Caco-2 (cell line): ENCODE results near the gene COA8. TPM values are rescaled to one million over a fixed set of nuclear protein-coding genes. Genes with fewer than 3 reads are reported as not detected.
"Not testable (repeated sequence)": the region's sequence is repeated elsewhere in the genome, so short reads cannot be mapped to it uniquely, and the experiment has no call there.

Source experiments
- BruUV-seq: library from RNA; stranded (reverse); fragments of 400-500 nt; replicated peaks from 2 replicates; lab custom pipeline; 2021; lab: Mats Ljungman, UMichigan
- CTCF ChIA-PET: fragments of 300-600 bp; sonication (Branson Sonifier 250); formaldehyde crosslinking; loops from one replicate; lab custom pipeline; 2022; ENCODE audit warnings: antibody characterized with exemption; lab: Charles Lee
- POLR2A ChIA-PET: fragments of 300-600 bp; sonication (Branson Sonifier 250); formaldehyde crosslinking; loops from one replicate; lab custom pipeline; 2022; ENCODE audit warnings: antibody characterized with exemption; lab: Charles Lee
- DNase-seq, 2 experiments: peaks; one replicate each; pipeline versions ENCODE4 v3.0.0 to v3.0.0-alpha.2; 2020 to 2022
- H3K27me3 ChIP-seq: replicated peaks from 2 replicates; pipeline ENCODE4 v1.6.0; 2011; ENCODE audit warnings: low read length; ENCODE audit not compliant: control insufficient read depth, insufficient read depth
- H3K36me3 ChIP-seq: 2 replicates; pipeline ENCODE4 v1.5.1; 2011; ENCODE audit warnings: low read length; ENCODE audit not compliant: control insufficient read depth, insufficient read depth
- H3K4me1 ChIP-seq: fragments of 250-450 bp; sonication (Bioruptor Pico); 2 replicates; pipeline ENCODE4 v1.5.1; 2020; ENCODE audit warnings: mild to moderate bottlenecking
- H3K4me3 ChIP-seq: 2 replicates; pipeline ENCODE4 v1.5.1; 2011; ENCODE audit warnings: low read depth, mild to moderate bottlenecking, control low read depth, low read length
- H3K9me3 ChIP-seq: fragments of 250-450 bp; sonication (Bioruptor Pico); 2 replicates; pipeline ENCODE4 v1.5.1; 2020; ENCODE audit warnings: mild to moderate bottlenecking, moderate library complexity
- H3K27ac Mint-ChIP-seq: one replicate; pipeline ENCODE4 v1.8.0; 2022; ENCODE audit warnings: mixed read lengths; ENCODE audit not compliant: unreplicated experiment
- H3K27me3 Mint-ChIP-seq: one replicate; pipeline ENCODE4 v1.8.0; 2022; ENCODE audit warnings: mixed read lengths; ENCODE audit not compliant: insufficient read depth, unreplicated experiment
- H3K36me3 Mint-ChIP-seq: one replicate; pipeline ENCODE4 v1.8.0; 2022; ENCODE audit warnings: mild to moderate bottlenecking, mixed read lengths; ENCODE audit not compliant: insufficient read depth, unreplicated experiment
- H3K4me1 Mint-ChIP-seq: one replicate; pipeline ENCODE4 v1.8.0; 2022; ENCODE audit warnings: low read depth, mixed read lengths; ENCODE audit not compliant: unreplicated experiment
- H3K4me3 Mint-ChIP-seq: one replicate; pipeline ENCODE4 v1.8.0; 2022; ENCODE audit warnings: mild to moderate bottlenecking, moderate library complexity, mixed read lengths; ENCODE audit not compliant: unreplicated experiment
- H3K9me3 Mint-ChIP-seq: one replicate; pipeline ENCODE4 v1.8.0; 2022; ENCODE audit warnings: mixed read lengths; ENCODE audit not compliant: unreplicated experiment
- CTCF ChIP-seq, 2 experiments: fragments of 200-600 bp in 1 of 2; IDR thresholded peaks; 1 replicate in 1 of 2; 2 replicates in 1 of 2; pipeline versions ENCODE4 v1.5.1 to v1.8.0; 2011 to 2022; ENCODE audit warnings: antibody characterized with exemption in 1 of 2, control low read depth in 1 of 2, inconsistent platforms in 1 of 2, low read depth in 1 of 2, low read length in 1 of 2, mild to moderate bottlenecking in 1 of 2, moderate library complexity in 1 of 2; ENCODE audit not compliant: insufficient read depth in 1 of 2, severe bottlenecking in 1 of 2, unreplicated experiment in 1 of 2
- intact Hi-C: fragments of 100-400 bp; cut with micrococcal nuclease; formaldehyde crosslinking; loops from one replicate; pipeline ENCODE4 v1.10.0; 2022; ENCODE audit not compliant: unreplicated experiment
- total RNA-seq: library from RNA; stranded (reverse); gene quantifications from 2 replicates; pipeline ENCODE4 v1.2.3, GENCODE V29; 2022

The COA8 gene
- total RNA-seq, 1 experiment from 2014 or later = 50.7 TPM

DNA sequence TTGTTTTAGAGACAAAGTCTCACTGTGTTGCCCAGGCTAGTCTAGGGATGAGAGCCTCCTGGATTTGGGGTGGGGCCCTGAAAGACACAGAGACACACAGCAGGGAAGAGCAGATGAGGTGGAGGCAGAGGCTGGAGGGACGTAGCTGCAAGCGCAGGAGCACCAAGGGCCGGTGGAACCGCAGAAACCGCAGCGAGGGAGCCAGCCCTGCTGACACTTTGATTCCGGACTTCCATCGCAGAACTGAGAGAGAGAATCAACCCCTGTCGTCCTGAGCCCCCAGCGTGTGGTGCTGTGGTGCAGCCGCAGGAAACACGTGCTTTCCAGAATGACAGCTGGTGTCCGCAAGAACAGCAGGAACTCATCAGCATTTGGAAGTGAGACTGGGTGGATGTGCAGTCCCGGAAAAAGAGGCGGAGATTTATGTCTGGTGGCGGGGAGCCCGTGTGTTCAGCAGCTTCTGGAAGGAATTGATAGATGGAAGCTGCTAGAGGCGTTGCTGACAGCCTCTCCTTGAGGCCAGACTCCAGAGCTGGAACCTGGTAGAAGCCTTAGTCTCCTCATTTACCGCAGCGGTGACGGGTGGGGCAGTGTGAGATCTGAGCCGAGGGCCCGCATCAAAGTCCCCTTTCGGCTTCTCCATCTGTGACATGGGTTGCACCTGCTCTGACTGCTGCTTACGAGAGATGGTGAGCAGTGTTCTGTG is 44.4 kb downstream of the COA8 start:
- H3K4me3 ChIP-seq = no peak overlapping the region

DNA sequence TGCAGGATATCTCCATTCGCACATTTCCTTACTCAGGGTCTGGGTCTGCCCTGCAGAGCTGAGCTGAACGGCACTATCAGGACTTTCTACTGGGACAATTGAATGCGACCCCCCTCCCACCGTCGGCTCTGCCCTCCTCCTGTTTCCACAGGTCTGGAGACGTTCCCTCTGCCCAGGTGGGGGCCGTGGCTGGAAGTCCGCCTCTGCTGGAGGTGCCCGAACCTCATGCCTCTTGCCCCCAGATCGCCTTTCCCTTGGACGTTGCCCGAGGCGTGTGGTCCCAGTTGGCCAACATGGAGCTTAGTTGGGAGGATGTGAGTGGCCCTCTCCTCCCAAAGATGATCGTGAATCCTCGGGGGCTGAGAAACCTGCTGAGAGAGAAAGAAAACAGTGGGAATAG is 45.1 kb downstream of the COA8 start:
- peaks cover 7% of the 10 kb centered on the region; the same call in 1 of the 2 replicates for H3K9me3 ChIP-seq
- H3K4me3 Mint-ChIP-seq = peak overlapping the region; percentile 71
- no peaks in the 10 kb centered on the region for H3K36me3 Mint-ChIP-seq
- intact Hi-C loops = loop anchor here (2.0 kb wide), 1 partner anchor 57 kb away; no protein-coding TSS in a partner anchor
- no peak overlapping the region for H3K4me3 ChIP-seq
- ChIA-PET CTCF (interaction anchor here (0.7 to 1.0 kb wide), 3 partner anchors 11 to 289 kb away, joined by 3 to 7 read pairs (median 3); partner anchors contain the start of gene KLC1), POLR2A (interaction anchor here (0.6 kb wide), 1 partner anchor 21 kb away, joined by 3 read pairs; no protein-coding TSS in a partner anchor)
- no peak for TF ChIP-seq CTCF (IDR thresholded peaks at IDR 0.05; ENCODE audit: insufficient read depth in 1 of 2, low read depth in 1 of 2, low read length in 1 of 2, severe bottlenecking in 1 of 2, unreplicated experiment in 1 of 2)
- BruUV-seq = no TSS peak
- H3K27ac Mint-ChIP-seq = no peak overlapping the region
- no peaks in the 10 kb centered on the region for H3K27me3 ChIP-seq
- H3K27me3 Mint-ChIP-seq = peaks cover 4% of the 10 kb centered on the region
- H3K4me1 ChIP-seq = no peaks in the 10 kb centered on the region
- peaks cover 9% of the 10 kb centered on the region for H3K4me1 Mint-ChIP-seq
- no peaks in the 10 kb centered on the region for H3K36me3 ChIP-seq
- no peak for DNase-seq
- peaks cover 12% of the 10 kb centered on the region for H3K9me3 Mint-ChIP-seq

More for the DNA sequence above, 44.4 kb downstream of the COA8 start:
- peaks cover 4% of the 10 kb centered on the region for H3K27me3 Mint-ChIP-seq
- peak overlapping the region; percentile 71 for H3K4me3 Mint-ChIP-seq
- Histone ChIP-seq H3K27me3 (no peaks in the 10 kb centered on the region), H3K36me3 (no peaks in the 10 kb centered on the region), H3K4me1 (no peaks in the 10 kb centered on the region), H3K9me3 (peaks cover 7% of the 10 kb centered on the region; the same call in 1 of the 2 replicates)
- POLR2A ChIA-PET = interaction anchor here (0.6 kb wide), 1 partner anchor 22 kb away, joined by 3 read pairs; no protein-coding TSS in a partner anchor
- H3K4me1 Mint-ChIP-seq = peaks cover 9% of the 10 kb centered on the region
- no TSS peak for BruUV-seq
- intact Hi-C loops = loop anchor here (2.0 kb wide), 1 partner anchor 58 kb away; no protein-coding TSS in a partner anchor
- H3K36me3 Mint-ChIP-seq = no peaks in the 10 kb centered on the region
- CTCF ChIA-PET = interaction anchor here (0.5 to 1.0 kb wide), 3 partner anchors 12 to 290 kb away, joined by 3 to 7 read pairs (median 3); no protein-coding TSS in a partner anchor
- peak in 1 of 2 experiments; percentile 59 for TF ChIP-seq CTCF (IDR thresholded peaks at IDR 0.05; ENCODE audit: insufficient read depth in 1 of 2, low read depth in 1 of 2, low read length in 1 of 2, severe bottlenecking in 1 of 2, unreplicated experiment in 1 of 2)
- peak; percentile 44 to 50 for DNase-seq
- H3K27ac Mint-ChIP-seq = no peak overlapping the region
- H3K9me3 Mint-ChIP-seq = peaks cover 12% of the 10 kb centered on the region

- DNase-seq, H3K4me1 ChIP-seq, H3K36me3 Mint-ChIP-seq, H3K9me3 ChIP-seq, H3K4me1 Mint-ChIP-seq, POLR2A ChIA-PET, H3K27ac Mint-ChIP-seq, H3K27me3 ChIP-seq, intact Hi-C loops, H3K4me3 Mint-ChIP-seq, H3K36me3 ChIP-seq, H3K4me3 ChIP-seq, BruUV-seq, H3K27me3 Mint-ChIP-seq, CTCF ChIA-PET: not testable (repeated sequence)
- peaks cover 12% of the 10 kb centered on the region for H3K9me3 Mint-ChIP-seq
Observed at GRCh38 chr14:103609081-103609480, 46.3 kb downstream of the COA8 start.
